DLD1 (cell line): ENCODE data around the gene SNAPC4.
"Not testable (repeated sequence)": the region's sequence is repeated elsewhere in the genome, so short reads cannot be mapped to it uniquely, and the experiment has no call there.

Source experiments
- in situ Hi-C: cut with HindIII; loops from 2 replicates; pipeline ENCODE4 v1.10.0; 2017; ENCODE audit warnings: low sequenced_read_pairs

The SNAPC4 gene

DNA sequence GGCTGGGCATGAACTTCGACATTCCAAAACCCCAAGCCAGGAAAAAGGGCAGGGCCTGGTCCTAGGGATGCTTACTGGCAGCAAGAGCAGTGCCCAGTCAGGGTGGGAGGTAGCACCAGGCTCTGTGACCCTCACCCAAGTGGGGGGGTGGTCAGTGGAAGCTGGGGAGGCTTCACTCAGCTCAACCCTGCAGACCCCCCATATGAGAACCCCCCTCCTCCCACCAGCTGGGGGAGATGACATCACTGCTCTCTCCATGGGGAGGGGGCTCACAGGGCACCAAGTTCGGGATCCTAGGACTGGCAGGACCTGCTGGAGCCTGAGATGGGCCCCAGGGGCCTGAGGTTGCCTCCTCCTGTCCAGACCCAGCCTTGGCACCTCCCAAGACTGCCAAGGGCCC lies 41.1 kb downstream of the SNAPC4 start:
- in situ Hi-C loops: no loop called here

DNA sequence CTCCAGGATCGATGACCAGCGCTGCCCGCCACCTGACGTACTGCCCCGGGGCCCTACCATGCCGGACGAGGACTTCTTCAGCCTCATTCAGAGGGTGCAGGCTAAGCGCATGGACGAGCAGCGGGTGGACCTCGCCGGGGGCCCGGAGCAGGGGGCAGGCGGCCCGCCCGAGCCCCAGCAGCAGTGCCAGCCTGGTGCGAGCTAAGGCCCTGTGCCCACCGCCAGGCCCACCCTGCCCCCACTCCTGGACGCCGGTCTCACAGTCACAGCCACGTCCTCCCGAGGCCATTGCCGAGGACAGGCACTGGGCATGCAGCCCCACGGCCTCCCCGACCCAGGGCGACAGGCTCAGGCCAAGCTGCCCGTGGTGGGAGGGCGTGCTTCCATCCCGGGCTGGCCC lies 42.0 kb downstream of the SNAPC4 start:
- in situ Hi-C loops: no loop called here

DNA sequence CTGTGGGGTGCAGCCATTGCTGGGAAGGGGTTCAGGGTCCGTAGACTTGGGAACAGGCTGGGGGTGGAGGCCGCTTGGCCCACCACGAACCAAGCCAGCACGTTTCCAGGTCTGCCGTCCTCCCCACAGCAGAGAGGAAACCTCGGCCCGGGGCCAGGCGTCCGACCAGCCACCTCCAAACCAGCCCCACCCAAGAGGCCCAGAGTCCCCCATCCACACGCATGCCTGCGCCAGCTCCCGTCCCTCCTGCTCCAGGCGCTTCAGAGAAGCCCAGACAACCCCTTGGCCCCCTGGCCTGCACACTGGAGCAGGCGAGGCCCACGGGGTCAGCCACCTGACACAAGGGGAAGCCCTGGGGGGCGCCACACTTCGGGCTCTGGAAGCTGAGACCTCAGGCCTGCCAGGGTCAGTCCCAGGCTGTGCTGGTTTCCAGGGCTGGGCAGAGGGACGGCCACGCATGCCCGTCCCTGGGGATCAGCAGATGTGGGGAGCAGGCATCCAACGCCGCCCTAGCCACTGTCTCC lies 42.7 kb downstream of the SNAPC4 start:
- in situ Hi-C loops: no loop called here

DNA sequence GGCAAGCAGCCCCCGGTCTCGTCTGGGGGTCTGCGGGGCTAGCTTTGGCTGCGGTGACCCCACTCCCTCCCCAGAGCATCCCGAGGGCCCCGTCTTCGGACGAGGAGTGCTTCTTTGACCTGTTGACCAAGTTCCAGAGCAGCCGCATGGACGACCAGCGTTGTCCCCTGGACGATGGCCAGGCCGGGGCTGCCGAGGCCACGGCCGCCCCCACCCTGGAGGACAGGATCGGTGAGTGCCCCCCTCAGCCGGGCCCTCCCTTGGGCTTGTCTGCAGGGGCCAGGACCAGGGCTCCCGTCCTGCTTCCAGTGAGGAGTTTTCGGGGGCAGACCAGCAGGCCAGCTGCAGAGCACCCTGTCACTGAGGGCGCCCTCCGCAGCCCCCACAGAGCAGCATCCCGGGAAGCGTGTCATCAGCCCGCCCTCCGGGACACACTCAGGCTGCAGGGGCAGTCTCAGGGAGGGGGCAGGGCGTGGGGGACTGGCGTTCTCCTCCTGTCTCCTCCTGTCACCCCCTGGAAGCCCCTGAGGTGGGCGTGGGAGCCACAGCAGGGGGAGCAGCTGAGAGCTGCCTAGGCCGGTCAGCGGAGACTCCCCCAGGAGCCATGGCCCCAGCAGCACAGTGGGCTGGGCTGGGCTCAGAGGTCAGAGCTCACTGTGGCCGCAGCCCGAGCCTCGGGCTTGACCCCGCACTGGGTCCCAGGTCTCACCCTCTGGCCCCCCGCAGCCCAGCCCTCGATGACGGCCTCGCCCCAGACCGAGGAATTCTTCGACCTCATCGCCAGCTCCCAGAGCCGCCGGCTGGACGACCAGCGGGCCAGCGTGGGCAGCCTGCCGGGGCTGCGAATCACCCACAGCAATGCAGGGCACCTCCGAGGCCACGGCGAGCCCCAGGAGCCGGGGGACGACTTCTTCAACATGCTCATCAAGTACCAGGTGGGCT lies 44.1 kb downstream of the SNAPC4 start:
- in situ Hi-C loops: no loop called here

DNA sequence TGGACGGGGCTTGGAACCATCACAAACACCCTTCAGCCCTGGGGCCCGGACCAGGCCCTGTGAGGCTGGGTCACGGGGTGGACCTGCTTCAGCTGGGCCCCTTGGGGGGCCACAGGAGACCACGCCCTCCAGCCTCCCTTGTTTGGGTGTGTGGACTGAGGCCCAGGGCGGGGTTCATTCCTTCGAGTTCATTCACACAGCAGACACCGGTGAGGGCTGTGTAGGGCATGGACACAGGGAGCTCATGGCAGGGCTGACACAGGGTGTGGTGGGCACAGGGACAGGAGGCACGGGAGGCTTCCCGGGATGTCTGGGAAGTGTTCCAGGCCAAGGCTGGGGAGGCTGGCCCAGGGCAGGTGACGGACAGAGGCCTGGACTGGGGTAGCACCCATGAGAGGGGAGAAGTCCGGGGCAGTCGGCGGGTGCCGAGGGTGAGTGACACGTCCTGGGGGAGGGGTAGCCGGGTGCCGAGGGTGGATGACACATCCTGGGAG lies 45.3 kb downstream of the SNAPC4 start:
- in situ Hi-C loops: no loop called here

DNA sequence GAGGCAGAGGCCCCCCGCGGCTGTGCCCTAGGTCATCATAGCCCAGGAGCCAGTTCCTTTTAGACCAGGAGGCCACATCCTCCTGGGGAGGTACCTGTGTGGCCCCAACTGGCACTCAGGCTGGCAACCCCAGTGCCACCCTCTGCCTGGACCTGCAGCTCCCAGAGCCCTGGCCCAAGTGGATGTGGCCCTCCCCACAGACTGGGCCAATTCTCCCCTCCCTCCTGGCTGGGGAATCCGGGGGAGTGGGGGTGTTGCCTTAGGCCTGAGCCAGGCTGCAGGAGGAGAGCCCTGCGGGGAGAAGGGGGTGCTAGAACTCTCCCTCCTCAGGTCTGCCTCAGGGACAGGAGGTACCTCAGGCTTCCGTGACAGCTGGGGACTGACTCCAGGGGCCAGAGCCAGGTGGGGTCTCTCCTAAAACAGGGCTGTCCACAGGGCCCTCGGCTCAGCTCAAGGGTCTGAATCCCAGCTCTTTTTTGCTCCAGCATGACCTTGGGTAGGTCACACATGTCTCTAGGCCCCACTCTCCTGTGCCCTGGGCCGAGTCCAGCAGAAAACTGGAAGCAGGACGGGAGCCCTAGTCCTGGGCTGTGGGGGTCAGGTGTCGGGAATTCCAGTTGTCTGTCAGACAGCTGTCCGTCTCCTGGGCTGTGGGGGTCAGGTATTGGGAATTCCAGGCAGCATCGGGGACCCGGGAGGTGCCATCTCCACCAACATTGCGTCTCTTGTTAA lies 46.0 kb downstream of the SNAPC4 start:
- in situ Hi-C loops: no loop called here

DNA sequence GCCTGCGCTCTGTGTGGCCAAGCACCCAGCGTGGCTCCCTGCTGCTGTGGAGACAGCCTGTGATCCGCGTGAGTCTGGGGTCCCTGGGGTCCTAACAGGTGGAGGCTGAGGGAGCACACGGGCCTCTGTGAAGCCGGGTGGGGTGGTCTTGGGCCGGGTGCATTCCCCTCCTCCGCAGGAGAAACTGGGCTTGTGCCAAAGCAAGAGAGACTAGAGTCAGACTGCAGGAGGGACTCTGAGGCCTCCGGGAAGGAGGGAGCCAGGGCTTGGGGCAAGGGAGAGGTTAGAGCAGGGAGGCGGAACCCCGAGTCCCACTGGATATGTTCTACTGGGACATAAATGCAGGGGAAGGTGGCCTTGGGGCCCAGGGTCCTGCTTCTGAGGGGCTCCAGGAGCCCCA lies 46.9 kb downstream of the SNAPC4 start:
- in situ Hi-C loops: no loop called here

DNA sequence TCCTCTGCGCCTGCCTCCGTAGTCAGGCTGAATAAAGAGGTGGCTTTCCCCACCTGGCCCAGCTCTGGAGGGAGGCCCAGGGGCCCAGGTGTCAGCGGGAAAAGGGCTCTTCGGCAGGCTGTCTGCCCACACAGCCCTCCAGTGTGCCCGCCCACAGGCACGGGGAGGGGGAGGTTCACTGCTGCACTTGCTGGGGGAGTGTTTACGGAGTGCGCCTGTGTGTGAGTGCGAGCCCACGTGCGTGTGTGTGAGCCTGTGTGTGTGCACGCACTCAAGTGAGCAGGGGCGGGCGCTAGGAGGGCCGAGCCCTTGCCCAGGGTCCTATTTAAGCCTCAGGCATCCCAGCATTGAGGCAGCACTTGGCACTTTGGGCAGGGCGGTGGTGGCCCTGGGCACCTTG lies 47.3 kb downstream of the SNAPC4 start:
- in situ Hi-C loops: no loop called here

DNA sequence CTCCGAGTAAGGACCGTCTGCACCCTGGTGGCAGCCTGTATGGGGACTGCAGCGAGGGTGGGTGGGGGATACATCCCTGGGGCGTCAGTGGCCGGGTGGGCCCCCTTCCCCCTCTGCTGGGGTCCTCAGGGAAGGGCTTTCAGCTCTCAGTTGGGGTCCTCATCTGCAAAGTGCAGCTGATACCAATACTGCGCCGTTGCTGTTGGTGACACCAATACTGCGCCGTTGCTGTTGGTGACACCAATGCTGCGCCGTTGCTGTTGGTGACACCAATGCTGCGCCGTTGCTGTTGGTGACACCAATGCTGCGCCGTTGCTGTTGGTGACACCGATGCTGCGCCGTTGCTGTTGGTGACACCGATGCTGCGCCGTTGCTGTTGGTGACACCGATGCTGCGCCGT lies 48.1 kb downstream of the SNAPC4 start:
- in situ Hi-C loops: not testable (repeated sequence)

DNA sequence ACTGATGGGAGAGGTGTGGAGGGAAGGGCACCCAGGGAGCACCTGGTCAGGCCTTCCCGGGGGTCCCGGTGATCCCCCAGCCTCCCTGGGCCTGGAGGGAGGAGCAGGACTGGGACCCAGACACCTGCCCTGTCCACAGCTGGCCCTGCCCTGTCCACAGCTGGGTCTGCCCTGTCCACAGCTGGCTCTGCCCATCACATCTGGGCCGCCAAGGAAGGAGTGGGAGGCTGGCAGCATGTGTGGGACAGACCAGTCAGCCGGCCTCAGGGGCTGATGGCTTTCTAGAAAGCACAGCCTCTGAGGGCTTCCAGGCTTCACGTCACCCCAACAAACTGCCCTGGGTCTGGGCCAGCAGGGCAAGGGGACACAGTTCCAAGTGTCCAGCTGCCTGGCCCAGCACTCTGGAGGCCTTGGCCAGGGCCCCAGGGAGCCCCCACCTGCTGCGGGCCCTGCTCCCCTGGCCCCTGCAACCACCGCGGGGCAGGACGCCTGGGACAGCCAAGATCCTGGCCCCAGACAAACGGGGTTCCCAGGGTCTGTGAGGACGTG lies 48.6 kb downstream of the SNAPC4 start:
- in situ Hi-C loops: no loop called here
